Hypothalamus (tissue), 51 donors: ENCODE measurements around the gene JUND.

Experiments used
- DNase-seq, 51 donors: peaks; one replicate each; lab custom pipeline; 2025; lab: John Stamatoyannopoulos, UW

Gene JUND

DNA sequence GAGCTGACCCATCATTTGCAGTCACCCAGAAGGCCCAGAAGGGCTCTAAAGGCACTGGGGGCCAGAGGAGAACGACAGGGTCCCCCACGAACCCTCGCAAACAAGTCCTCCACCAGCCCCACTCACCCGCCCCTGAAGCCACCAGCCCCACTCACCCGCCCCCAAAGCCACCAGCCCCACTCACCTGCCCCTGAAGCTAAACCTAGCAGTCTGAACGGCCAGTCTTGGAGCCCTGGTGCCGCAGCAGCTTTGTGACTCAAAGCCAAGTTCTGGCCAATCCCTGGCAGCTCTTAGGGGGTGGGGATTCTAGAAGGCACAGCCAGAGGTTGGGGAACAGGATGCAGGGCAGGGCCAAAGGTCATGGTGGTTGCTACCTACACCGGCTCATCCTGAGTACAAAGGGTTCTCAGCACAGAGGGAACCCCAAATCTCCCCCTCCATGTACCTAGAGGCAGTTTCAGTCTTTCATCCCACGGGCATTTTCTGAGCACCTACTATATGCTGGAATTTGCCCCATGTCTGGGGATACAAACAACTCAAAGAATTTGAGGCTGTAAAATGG is 7.1 kb downstream of the JUND start, which contains the start of gene IQCN:
Gene IQCN, minus strand, starts transcription at position 234 of the 562 bp plus-strand sequence. CDS start 4,974 bp downstream, outside the sequence.
- peak in 1 of 51 donors; percentile 43 for DNase-seq

DNA sequence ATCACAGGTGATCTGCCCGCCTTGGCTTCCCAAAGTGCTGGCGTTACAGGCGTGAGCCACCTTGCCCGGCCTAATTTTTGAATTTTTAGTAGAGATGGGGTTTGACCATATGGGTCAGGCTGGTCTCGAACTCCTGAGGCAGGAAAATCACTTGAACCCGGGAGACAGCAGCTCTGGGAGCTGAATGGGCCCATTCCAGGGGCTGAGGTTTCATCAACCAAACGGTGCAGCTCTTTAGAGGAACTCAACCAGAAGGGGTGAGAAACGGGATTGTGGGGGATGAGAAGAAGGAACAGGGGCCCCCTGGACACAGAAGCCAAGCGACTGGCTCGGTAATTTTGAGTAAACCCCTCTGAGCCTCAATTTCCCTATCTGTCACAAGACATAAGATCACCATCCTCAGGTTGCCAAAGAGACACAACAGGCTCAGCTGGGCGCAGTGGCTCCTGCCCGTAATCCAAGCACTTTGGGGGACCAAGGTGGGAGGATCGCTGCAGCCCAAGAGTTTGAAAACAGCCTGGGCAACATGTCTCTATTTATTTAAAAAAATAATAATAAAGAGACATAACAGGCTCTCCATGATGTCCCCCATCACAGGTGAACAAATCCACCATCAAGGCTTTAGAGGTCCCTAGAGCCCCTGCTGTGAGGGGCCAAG is 7.7 kb downstream of the JUND start:
- no peak for DNase-seq

DNA sequence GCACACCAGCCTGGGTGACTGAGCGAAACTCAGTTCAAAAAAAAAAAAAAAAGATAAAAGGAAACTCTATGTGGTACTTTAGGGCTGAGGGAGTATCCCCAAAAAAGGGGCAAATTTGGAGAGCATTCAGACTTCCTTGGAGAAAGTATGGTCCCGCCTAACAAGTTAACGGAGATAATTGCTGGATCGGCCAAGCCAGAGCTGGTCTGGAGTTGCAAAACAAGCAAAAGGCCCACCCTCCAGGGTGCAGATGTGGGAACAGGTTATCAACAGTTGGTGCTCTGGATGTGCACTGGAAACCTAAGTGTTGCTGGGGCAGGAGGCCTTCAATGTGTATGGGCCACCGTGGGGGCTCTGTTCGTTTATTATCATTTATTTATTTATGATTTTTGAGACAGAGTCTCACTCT is 10.0 kb downstream of the JUND start:
- DNase-seq: no peak

DNA sequence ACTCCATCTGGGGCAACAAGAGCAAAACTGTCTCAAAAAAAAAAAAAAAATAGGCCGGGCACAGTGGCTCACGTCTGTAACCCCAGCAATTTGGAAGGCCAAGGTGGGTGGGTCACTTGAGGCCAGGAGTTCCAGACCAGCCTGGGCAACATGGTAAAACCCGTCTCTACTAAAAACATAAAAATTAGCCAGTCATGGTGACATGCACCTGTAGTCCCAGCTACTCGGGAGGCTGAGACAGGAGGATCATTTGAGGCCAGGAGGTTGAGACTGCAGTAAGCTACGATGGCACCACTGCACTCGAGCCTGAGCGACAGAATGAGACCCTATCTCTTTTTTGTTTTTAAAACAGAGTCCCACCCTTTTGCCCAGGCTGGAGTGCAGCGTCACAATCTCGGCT is 11.1 kb downstream of the JUND start:
- no peak for DNase-seq

DNA sequence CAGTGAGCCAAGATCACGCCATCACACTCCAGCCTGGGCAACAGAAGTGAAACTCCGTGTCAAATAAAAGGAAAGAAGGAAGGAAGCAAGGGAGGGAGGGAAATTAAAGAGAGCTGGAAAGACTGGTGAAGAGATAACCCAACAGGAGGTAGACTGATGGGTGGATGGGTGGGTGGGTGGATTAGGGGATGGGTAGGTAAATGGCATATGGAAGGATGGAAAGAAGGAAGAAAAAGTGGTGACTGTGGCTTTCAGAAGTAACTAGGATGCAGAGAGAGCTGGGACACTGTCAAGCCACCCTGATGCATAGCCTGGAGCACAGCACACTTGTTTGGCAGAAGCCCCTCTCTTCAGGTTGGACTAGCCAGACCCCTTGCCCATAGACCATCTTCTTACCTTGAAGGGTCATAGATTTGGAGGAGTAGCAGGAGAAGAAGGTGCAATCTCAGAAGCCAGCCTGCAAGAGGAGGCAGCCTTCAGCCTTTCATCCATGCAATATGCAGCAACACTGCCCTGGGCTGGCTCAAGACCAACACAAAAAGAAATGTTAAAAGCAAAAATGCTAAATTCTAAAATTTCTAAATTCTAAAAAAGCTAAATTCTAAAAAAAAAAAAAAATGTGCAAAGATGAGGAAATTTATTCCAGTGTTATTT is 12.2 kb downstream of the JUND start:
- no peak for DNase-seq

DNA sequence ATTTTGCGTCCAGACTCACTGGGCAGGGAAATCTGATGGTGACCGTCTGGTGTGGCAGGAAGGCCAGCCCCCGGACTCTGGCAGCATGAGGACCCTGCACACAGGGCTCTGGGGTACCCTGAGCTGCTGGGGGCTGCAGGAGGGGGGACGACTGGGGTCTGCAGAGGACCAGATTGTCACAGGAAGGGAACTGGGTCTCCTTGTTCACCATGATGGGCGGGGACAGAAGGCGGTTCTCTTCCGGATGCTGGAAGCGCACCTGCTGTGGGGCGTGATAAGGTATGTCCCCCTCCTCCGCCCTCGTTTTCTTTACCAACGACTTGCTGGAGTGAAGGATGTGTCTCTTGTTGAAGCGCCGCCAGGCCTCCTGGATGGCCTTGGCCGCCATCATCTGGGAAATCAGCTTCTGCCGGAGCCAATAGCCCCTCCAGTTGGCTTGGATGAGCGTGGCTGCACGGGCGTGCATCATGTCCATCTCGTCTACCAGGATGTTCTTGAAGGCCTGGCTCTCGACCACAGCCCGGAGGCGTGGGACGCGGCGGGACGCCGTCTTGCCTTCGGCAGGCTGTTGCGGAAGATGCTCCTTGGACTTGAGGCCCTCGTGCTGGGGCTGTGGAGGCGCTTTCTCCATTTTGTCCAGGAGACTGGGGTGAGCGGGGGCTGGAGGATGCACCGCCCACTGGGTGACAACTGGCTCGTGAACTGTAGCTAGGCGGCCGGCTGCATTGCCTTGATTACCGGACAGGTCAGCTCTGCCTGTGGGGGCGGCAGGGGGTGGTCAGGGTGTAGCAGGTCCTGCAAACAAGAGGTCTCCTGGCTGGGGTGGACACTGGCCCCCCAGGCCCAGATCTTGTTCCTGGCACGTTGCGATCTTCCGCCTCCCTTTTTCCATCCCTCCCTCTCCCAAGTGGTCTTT is 14.4 kb downstream of the JUND start:
- DNase-seq: no peak

DNA sequence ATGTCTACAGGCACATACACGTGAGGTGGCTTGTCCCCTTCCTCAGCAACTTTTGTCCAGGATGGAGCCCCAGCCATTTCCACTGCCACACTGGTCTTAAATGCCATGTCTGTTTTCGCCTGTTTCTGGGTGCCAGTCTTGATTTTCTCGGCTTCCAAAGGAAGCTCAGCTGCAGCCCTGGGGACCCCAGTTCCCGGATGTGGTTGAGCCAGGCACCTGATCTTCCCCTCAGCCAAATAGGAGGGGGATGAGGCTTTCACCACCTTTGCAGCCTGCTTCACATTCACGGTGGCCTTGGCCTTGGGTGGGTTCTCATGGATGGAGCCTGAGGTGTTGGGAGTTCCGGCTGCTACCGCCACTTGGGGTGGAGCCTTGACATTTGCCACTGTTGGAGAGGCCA is 15.8 kb downstream of the JUND start:
- DNase-seq: no peak

DNA sequence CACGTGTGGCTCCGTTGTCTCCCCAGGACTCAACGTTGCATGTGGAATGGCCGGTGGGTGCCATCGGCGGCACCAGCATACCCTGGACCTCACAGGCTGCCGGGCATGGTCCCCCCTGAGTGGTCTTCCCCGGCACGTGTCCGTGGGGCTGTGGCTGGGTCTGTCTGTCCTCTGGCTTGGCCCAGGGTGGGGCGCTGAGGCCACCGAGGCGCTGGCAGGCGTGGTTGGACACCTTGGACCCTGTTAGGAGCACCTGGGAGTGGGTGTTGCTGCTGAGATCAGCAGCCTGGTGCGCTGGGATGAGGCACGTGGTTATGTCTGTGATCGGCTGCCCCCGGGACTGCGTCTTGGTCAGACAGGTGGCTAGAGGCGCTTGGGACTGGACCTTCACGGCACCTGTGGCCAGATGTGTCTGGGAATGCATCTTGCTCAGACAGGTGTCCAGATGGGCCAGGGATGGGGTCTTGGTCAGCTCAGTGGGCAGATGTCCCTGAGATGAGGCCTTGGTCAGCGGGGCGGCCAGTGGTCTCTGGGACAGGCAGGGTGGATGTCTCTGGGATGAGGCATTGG is 16.4 kb downstream of the JUND start:
- no peak for DNase-seq

DNA sequence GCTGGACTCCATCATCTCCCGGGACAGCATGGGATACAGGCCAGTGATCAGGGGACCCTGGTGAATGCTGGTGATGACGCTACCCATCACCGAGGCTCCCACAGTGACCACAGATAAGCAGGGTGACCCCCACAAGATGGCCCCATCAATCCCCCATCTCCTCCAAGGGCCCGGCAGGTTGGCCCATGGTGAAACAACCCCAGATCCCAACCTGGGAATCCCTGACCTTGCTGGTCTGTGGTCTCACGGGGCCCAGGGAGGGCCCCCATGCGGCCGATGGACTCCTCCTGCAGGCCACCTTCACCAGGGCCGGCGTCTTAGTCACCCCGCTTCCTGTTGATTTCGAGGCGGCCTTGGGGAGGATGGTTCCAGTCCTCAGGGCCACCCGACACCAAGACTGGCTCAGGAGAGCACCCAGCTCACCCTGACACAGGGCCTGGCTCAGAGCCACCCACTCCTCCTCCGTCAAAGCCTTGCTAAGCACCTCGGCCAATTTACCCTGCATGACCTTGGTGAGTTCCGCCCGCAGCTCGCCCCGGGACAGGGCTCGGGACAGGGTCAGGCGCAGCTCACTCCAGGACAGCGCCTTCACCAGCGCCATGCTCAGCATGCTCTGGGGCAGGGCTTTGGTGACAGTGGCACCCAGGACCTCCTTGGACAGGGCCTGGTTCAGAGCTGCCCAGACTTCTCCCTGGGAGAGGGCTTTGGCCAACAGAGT is 17.1 kb downstream of the JUND start:
- no peak for DNase-seq

DNA sequence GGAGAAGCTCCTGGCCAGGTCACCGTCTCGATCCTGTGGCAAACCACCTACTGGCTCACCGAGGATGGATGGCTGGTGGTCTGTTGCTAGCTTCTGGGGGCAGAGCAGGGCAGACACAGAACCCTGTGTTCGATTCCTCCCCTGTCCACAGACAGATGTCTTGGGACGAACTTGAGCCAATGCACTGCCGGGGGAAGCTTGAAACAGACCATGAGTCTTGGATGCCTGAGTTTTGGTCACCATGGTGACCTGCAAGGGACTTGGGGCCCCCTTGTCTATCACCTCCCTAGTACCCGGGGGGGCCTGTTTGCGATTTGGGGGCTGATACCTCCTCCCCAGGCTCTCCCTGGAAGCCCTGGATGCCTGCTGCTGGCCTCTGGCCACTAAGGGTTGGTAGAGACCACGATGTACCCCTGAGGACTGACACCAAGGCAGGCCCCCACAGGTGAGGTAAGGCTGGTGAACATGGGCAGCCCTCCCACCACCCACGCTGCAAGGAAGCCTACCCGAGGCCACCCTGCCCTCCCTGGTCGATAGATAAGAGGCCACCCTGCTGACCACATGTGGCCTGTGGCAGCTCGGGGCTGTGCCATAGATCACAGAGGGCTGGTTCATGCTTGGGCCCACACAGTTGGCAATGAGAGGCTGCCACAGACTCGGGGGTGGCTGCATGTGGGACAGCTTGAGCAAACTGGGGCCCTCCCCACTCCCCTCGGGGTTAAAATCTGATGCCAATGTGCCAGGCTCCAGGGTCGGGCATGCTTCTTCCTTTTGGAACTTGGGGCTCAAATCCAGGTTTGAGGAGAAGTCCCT is 17.9 kb downstream of the JUND start:
- no peak for DNase-seq

DNA sequence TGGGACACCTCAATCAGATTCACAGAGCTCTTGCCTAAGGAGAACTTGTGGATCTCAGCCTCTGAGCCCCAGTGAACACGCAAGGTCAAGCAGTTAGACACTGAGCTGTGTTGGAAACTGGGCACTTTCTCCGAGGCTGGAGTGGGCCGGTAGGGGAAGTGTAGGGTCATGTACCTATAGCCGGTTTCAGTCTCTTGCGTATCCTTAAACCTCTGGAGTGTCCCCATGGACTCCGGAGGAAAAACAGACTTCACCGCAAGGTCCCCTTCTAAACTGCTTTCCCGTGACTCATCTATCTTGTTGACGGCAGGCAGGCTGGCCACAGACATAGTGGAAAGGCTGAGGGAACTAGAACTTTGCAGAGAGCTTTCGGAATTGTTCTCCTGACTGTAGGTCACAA is 18.5 kb downstream of the JUND start:
- DNase-seq: no peak

DNA sequence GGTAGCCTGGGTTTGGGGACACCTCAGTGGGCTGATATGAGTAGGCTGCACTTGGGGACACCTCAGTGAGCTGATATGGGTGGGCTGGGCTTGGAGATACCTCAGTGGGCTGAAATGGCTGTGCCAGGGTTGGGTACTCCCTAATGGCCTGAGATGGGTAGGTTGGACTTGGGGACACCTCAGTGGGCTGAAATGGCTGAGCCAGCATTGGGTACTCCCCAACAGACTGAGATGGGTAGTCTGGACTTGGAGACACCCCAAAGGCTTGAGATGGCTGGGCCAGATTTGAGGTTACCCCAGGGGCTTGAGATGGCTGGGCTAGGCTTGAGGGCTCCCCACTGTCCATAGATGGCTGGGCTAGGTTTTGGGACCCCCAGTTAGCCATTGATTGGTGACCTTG is 19.3 kb downstream of the JUND start:
- no peak for DNase-seq

DNA sequence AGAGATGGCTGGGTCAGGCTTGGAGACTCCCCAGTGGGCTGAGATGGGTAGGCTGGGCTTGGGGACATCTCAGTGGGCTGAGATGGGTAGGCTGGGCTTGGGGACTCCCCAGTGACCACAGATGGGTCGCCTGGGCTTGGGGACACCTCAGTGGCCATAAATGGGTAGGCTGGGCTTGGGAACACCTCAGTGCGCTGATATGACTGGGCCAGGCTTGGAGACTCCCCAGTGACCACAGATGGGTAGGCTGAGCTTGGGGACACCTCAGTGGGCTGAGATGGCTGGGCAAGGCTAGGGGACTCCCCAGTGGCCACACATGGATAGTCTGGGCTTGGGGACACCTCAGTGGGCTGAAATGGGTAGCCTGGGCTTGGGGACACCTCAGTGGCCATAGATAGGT is 19.9 kb downstream of the JUND start:
- no peak for DNase-seq

DNA sequence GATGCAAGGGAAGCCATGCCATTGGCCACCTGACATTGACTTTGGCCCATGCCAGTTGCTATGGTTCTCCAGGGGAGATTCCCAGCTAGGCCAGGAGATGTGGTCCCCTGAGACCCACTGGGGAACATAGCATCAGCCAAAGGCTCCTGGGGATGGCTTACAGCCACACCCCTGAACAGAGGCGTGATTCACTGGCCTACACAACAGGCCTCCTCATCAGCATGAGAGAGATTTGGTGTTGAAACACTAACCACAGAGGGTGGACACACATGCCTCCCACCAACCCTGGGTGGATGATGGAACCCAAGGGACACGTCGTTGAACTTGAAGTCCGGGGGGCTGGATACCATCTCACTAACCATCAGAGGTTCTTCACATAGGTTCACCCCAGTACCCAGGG is 21.5 kb downstream of the JUND start:
- DNase-seq: no peak

DNA sequence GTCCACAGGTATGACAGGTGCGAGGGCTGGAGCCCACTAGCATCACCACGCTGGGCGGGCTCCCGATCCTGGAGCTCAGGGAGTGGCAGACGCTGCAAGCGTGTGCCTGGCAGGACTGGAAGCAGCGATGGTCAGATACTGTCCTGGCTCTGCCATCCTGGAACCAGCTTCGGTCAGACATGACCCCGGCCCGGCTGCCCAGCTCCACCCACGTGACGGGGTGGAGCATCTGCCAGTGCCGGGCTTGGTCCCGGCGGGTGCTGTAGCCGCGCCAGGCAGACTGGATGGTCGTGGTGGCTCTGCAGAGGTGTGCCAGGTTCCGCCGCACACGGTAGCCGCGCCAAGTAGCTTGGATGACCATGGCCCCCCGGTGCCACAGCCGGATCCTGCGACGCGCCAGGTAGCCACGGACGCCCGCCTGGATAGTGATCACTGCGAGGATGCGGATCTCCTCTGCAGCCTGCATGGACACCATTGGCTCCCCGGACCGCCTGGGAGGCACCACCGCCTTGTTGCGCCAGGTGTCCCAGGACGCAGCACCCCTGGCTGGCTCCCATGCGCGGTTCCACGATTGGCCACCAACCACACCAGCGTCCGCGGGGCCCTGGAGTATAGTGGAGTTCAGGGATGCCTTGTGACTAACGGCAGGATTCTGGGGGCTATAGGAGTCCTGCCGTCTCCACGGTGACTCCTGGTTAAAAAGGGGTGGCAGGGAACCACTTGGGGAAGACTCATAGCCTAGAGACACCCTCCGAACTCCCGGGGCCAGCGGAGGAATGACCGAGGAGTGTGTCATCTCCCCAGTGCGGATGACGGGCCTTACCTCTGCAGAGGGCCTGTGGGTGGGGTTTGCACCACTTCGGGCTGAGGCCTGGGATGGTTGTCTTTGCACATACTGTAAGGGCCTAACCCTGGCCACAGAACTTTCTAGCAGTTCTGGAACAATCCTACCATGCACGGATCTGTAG is 23.6 kb downstream of the JUND start:
- no peak for DNase-seq

DNA sequence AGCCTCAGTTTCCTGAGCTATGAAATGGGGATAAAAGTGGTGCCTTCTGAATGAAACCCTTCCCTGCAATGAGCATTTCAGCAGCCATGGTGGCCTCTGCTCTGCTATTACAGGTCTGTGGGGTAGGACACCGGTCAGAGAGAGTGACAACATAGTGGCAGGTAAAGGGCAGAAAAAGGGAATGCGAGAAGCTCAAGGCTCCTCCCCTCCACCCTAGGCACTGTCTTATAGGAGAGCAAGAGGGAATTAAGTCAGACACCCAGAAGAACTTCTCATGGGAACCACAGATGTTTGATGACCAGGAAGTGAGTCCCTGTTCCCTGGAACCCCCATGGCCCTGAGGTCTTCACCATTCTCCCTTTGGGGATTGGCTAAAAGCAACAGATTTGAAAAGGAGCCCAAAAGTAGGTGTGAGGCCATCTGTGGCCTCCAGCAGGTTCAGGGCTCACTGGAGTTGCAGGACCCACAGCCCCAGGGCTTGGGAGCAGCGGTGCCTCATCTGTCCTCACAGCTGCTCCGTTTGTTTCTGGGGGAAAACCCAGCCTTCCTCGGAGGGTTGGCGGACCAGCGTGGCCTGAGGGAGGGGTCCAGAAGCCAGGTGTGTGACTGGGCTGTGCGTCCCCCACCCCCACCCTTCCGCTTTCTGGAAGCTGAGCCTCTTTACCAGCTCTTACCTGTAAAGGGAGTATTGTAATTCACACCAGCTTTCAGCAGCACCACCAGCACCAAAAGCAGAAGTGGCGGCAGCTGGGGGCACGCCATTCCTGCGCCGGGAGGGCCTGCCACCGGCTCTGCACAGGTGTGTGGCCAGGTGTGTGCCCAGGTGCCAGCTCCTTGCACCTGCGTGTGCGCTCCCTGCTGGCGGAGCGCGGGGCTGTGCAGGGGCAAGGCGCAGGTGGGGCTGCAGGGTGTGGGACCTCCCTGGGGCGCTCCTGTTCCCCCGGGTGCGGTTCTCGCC is 26.6 kb downstream of the JUND start:
- DNase-seq: no peak

DNA sequence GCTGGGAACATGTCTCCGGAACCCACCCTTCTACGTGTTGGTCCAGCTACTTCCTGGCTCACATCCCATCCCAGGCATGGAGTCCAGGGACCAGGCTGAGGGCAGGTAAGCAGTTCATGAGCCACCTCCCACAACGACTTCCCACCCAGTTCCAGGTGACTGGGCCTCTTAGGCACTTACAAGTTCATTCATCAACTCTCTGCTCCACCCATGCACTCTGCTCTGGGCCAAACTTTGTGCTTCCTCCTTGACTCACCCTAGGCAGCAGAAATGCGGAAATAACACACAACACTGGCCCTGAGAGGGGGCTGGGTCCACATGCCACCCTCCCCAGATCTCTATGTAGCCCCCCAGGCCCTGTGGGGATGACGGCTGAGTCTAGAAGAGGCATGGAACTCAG is 27.7 kb downstream of the JUND start:
- DNase-seq: no peak
